PFSK-1 (cell line): Measurements from ENCODE around the gene RBPMS2.

Experiments
- FOXP2 ChIP-seq: optimal IDR thresholded peaks from 2 replicates; pipeline ENCODE3; 2011; ENCODE audit warnings: borderline replicate concordance, control low read depth, inconsistent platforms; ENCODE audit not compliant: insufficient read depth; ENCODE audit errors: extremely low read length, extremely low read depth
- POLR2AphosphoS5 ChIP-seq: IDR thresholded peaks from 2 replicates; pipeline ENCODE4 v1.6.1; 2012; ENCODE audit warnings: low read depth, mild to moderate bottlenecking, control low read depth, low read length, moderate library complexity
- REST ChIP-seq, 2 experiments: IDR thresholded peaks; 2 replicates each; pipeline versions ENCODE4 v1.6.1 to v1.8.0; 2011 to 2012; ENCODE audit warnings: low read depth in 2 of 2, low read length in 2 of 2, control low read depth in 1 of 2, inconsistent platforms in 1 of 2, mild to moderate bottlenecking in 1 of 2, moderate library complexity in 1 of 2; ENCODE audit not compliant: insufficient read depth in 1 of 2
- SIN3A ChIP-seq: IDR thresholded peaks from 2 replicates; pipeline ENCODE4 v1.6.1; 2012; ENCODE audit warnings: mild to moderate bottlenecking, low read length, moderate library complexity, borderline replicate concordance; ENCODE audit not compliant: insufficient read depth
- TAF1 ChIP-seq: IDR thresholded peaks from 2 replicates; pipeline ENCODE4 v1.6.1; 2012; ENCODE audit warnings: low read length, control low read depth, borderline replicate concordance; ENCODE audit not compliant: insufficient read depth

Gene RBPMS2

DNA sequence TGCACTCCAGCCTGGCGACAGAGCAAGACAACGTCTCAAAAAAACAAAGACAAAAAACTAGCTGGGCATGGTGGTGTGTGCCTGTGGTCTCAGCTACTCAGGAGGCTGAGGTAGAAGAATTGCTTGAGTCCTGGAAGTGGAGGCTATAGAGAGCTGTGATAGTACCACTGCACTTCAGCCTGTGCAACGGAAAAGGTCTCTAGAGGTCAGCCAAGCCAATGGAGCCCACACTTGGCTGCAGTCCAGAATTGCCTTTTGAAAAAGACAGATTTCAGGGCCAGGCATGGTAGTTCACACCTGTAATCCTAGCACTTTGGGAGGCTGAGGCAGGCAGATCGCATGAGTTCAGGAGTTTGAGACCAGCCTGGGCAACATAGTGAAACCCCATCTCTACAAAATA, 8.4 kb upstream of the RBPMS2 start:
- no peak for TF ChIP-seq REST (IDR thresholded peaks at IDR 0.05; ENCODE audit: insufficient read depth in 1 of 2, low read depth in 2 of 2, low read length in 2 of 2)
- TF ChIP-seq FOXP2: no peak
- no peak for TF ChIP-seq SIN3A
- no peak for TF ChIP-seq POLR2AphosphoS5
- no peak for TF ChIP-seq TAF1

GRCh38 chr15:64782751-64783150, 7.4 kb upstream of the RBPMS2 start:
- TF ChIP-seq REST (IDR thresholded peaks at IDR 0.05; ENCODE audit: insufficient read depth in 1 of 2, low read depth in 2 of 2, low read length in 2 of 2): no peak
- no peak for TF ChIP-seq SIN3A
- TF ChIP-seq TAF1: no peak
- no peak for TF ChIP-seq POLR2AphosphoS5
- TF ChIP-seq FOXP2: no peak

GRCh38 chr15:64781299-64781698, 5.9 kb upstream of the RBPMS2 start:
- TF ChIP-seq FOXP2: no peak
- no peak for TF ChIP-seq REST (IDR thresholded peaks at IDR 0.05; ENCODE audit: insufficient read depth in 1 of 2, low read depth in 2 of 2, low read length in 2 of 2)
- TF ChIP-seq TAF1: no peak
- no peak for TF ChIP-seq SIN3A
- TF ChIP-seq POLR2AphosphoS5: no peak

- TF ChIP-seq TAF1 (no peak), SIN3A (no peak), FOXP2 (no peak), POLR2AphosphoS5 (no peak), REST (IDR thresholded peaks at IDR 0.05; ENCODE audit: insufficient read depth in 1 of 2, low read depth in 2 of 2, low read length in 2 of 2) (no peak)
Observed at GRCh38 chr15:64780600-64781156, 5.3 kb upstream of the RBPMS2 start.

- TF ChIP-seq REST (IDR thresholded peaks at IDR 0.05; ENCODE audit: insufficient read depth in 1 of 2, low read depth in 2 of 2, low read length in 2 of 2) (no peak), TAF1 (no peak), POLR2AphosphoS5 (no peak), SIN3A (no peak), FOXP2 (no peak)
Observed at GRCh38 chr15:64779630-64780029, 4.2 kb upstream of the RBPMS2 start.
